Inferior parietal cortex (tissue), 1 donor: ENCODE results near the gene DAP.
A peak's percentile ranks its signal among the peaks of the same experiment; 100 is the strongest.
"Not testable (repeated sequence)": the region's sequence is repeated elsewhere in the genome, so short reads cannot be mapped to it uniquely, and the experiment has no call there.

Source experiments
- DNase-seq: peaks from one replicate; pipeline ENCODE4 v3.0.0-alpha.2; 2016; ENCODE audit errors: extremely low spot score

DAP gene

GRCh38 chr5:10672146-10673016, 88.7 kb downstream of the DAP start:
- no peak for DNase-seq

GRCh38 chr5:10671041-10672008, 89.7 kb downstream of the DAP start:
- peak; percentile 29 for DNase-seq

GRCh38 chr5:10669983-10670382, 91.1 kb downstream of the DAP start:
- no peak for DNase-seq

- DNase-seq, result no peak
These were observed 92.3 kb downstream of the DAP start for GRCh38 chr5:10668697-10669096.

GRCh38 chr5:10667431-10668057, 93.5 kb downstream of the DAP start:
- no peak for DNase-seq

- no peak for DNase-seq
These were observed 94.3 kb downstream of the DAP start for GRCh38 chr5:10666531-10667299.

- no peak for DNase-seq
These were observed 95.2 kb downstream of the DAP start for GRCh38 chr5:10665799-10666198.

- DNase-seq, result not testable (repeated sequence)
These were observed 96.8 kb downstream of the DAP start for GRCh38 chr5:10664180-10664769.

- no peak for DNase-seq
These were observed 97.4 kb downstream of the DAP start for GRCh38 chr5:10663489-10664179.

- DNase-seq, result no peak
These were observed 98.2 kb downstream of the DAP start for GRCh38 chr5:10662661-10663488.

GRCh38 chr5:10662083-10662482, 99.0 kb downstream of the DAP start:
- no peak for DNase-seq

GRCh38 chr5:10661401-10661800, 99.6 kb downstream of the DAP start:
- DNase-seq, result no peak

- DNase-seq, result no peak
These were observed 100.2 kb downstream of the DAP start for GRCh38 chr5:10660720-10661387.

GRCh38 chr5:10660135-10660534, 100.9 kb downstream of the DAP start:
- DNase-seq, result no peak

- no peak for DNase-seq
These were observed 102.8 kb downstream of the DAP start for GRCh38 chr5:10658265-10658664.

- no peak for DNase-seq
These were observed 104.8 kb downstream of the DAP start for GRCh38 chr5:10655972-10656830.

GRCh38 chr5:10655161-10655971, 105.7 kb downstream of the DAP start:
- DNase-seq, result no peak
